Measurements from ENCODE around the gene TYROBP. TPM values are rescaled to one million over a fixed set of nuclear protein-coding genes. Genes with fewer than 3 reads are reported as not detected.
"Not testable (repeated sequence)": the region's sequence is repeated elsewhere in the genome, so short reads cannot be mapped to it uniquely, and the experiment has no call there.

Gene TYROBP
- total RNA-seq, 4 donors from 2014 or later = 4.5 to 95.9 (median 33.8) TPM

DNA sequence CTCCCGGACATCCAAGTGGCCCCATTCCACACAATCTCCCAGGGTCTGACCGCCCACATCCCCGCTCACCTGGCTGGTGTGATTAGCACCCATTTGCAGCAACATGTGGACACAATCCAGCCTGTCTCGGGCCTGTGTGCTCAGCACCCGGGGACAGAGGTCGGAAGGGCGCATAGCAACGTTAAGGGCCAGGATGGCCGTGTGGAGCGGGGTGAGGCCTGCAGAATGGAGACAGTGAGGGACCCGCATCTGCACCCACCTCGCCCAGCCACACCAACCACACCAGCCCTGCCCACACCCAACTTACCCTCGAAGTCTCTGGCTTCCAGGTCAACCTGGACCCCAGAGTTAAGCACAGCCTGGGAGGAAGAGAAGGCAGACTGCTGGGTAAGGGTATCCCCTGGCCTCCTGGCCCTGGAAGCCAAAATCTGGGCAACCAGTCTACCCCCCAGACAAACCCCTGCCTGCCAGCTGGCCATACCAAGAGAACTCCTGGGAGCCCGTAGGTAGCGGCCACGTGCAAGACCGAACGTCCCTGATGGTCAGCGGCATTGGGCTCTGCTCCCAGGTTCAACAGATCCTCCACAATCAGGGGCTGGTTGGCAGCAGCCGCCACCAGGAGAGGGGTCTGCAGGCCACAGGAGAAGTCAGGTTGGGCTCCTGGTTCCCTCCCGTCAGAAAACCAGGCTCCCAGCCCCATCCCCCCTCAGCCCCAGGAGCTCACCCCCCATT, 12.0 kb downstream of the TYROBP start:
- Histone ChIP-seq H3K27ac (no peak overlapping the region), H3K4me1 (peaks cover 4 to 41% (median 18%) of the 10 kb centered on the region in 3 donors), H3K4me3 (no peak overlapping the region), H3K27me3 (no peaks in the 10 kb centered on the region), H3K9me3 (no peaks in the 10 kb centered on the region), H3K36me3 (peaks cover 16 to 70% (median 18%) of the 10 kb centered on the region in 3 donors)
- TF ChIP-seq CTCF (IDR thresholded peaks at IDR 0.05) = no peak
- TF ChIP-seq POLR2A (IDR thresholded peaks at IDR 0.05) = no peak
- 84 to 95% methylated on average over 7 to 9 of the region's 21 CpGs for WGBS, 2 donors
- no peak for DNase-seq
- intact Hi-C loops (cut with DNase I) = loop anchor here (5.0 kb wide), 1 partner anchor 36 kb away; no protein-coding TSS in a partner anchor

DNA sequence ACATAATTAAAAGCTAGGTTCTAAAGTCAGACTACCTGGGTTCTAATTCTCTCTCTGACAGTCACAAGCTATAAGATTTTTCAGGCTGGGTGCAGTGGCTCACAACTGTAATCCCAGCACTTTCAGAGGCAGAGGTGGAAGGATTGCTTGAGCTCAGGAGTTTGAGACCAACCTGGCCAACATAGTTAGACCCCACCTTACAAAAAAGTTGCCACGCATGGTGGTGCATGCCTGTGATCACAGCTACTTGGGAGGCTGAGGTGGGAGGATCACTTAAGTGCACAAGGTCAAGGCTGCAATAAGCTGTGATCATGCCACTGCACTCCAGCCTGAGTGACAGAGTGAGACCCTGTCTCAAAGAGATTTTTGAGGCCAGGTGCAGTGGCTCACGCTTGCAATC, 13.8 kb downstream of the TYROBP start:
- WGBS, 2 donors = 100% methylated on average over 1 to 2 of the region's 2 CpGs

DNA sequence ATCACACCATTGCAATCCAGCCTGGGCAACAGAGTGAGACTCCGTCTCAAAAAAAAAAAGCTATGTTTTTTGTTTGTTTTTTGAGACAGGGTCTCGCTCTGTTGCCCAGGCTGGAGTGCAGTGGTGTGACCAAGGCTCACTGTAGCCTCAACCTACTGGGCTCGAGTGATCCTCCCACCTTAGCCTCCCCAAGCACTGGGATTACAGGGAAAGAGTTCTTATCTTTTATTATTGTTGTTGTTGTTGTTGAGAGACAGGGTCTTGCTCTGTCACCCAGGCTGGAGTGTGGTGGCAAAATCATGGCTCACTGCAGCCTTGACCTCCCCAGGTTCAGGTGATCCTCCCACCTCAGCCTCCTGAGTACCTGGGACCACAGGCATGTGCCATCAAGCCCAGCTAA, 16.3 kb downstream of the TYROBP start:
- intact Hi-C loops (cut with DNase I); H3K4me1 ChIP-seq; H3K27ac ChIP-seq; H3K9me3 ChIP-seq; H3K4me3 ChIP-seq; H3K27me3 ChIP-seq; DNase-seq: not testable (repeated sequence)
- 88 to 96% methylated on average over 2 to 3 of the region's 3 CpGs for WGBS, 2 donors
- peaks cover 24 to 100% (median 45%) of the 10 kb centered on the region in 3 donors for H3K36me3 ChIP-seq

More for the DNA sequence above, 13.8 kb downstream of the TYROBP start:
- intact Hi-C loops (cut with DNase I) = no loop called here
- no peak for DNase-seq
- Histone ChIP-seq H3K4me3 (no peak overlapping the region), H3K4me1 (peaks cover 4 to 27% (median 14%) of the 10 kb centered on the region in 3 donors), H3K27me3 (no peaks in the 10 kb centered on the region), H3K9me3 (no peaks in the 10 kb centered on the region), H3K27ac (no peak overlapping the region), H3K36me3 (peaks cover 16 to 87% (median 28%) of the 10 kb centered on the region in 3 donors)
- TF ChIP-seq CTCF (IDR thresholded peaks at IDR 0.05) (no peak), POLR2A (IDR thresholded peaks at IDR 0.05) (no peak)

DNA sequence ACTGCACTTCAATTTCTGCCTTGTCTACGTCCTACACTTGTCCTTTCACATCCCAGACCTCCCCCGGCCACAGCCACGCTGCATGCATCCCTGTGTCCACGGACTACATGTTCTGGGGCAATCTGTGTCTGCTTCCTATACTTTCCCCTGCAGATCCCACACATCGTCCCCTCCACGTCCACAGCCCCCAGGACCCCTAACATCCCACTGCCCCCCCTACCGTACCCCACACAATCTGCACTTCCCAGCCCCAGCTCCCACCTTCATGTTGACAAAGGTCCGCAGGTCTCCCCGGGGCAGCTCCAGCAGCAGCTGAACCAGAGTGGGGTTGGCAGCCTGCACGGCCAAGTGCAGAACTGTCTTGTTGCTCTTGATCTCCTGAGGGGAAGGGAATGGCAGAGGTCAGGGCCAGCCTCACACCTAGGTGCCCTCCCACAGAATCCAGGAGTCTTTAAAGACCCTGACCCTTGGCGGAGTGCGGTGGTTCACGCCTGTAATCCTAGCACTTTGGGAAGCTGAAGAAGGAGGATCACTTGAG, 17.9 kb downstream of the TYROBP start:
- WGBS, 2 donors = 77 to 92% methylated on average over 7 to 8 of the region's 13 CpGs
- Histone ChIP-seq H3K36me3 (peaks cover 11 to 87% (median 39%) of the 10 kb centered on the region in 3 donors), H3K4me3 (no peak overlapping the region), H3K9me3 (no peaks in the 10 kb centered on the region), H3K27me3 (no peaks in the 10 kb centered on the region), H3K4me1 (no peaks in the 10 kb centered on the region), H3K27ac (no peak overlapping the region)
- intact Hi-C loops (cut with DNase I) = no loop called here
- no peak for DNase-seq
- TF ChIP-seq POLR2A (IDR thresholded peaks at IDR 0.05) = no peak
- no peak for TF ChIP-seq CTCF (IDR thresholded peaks at IDR 0.05)

- whole genome bisulfite sequencing, 2 donors = 88 to 97% methylated on average over 2 to 10 of the region's 18 CpGs
- no peaks in the 10 kb centered on the region for H3K9me3 ChIP-seq
- no peak for TF ChIP-seq CTCF (IDR thresholded peaks at IDR 0.05)
- no peak for TF ChIP-seq POLR2A (IDR thresholded peaks at IDR 0.05)
- no peak overlapping the region for H3K4me3 ChIP-seq
- DNase-seq = no peak
- peaks cover 11 to 80% (median 37%) of the 10 kb centered on the region in 3 donors for H3K36me3 ChIP-seq
- intact Hi-C loops (cut with DNase I) = no loop called here
- H3K27ac ChIP-seq = no peak overlapping the region
- no peaks in the 10 kb centered on the region for H3K27me3 ChIP-seq
- H3K4me1 ChIP-seq = no peaks in the 10 kb centered on the region
Measured at GRCh38 chr19:35889370-35890112, 18.6 kb downstream of the TYROBP start.

All from esophagus squamous epithelium (tissue), 5 donors.